BE2C (cell line): ENCODE data around the gene TRIO.

Experiments
- DNase-seq: peaks from one replicate; pipeline ENCODE4 v3.0.0-alpha.2; 2020
- H3K27me3 ChIP-seq: fragments of 250-450 bp; sonication (Bioruptor Pico); 2 replicates; pipeline ENCODE4 v1.5.1; 2020; ENCODE audit warnings: mild to moderate bottlenecking
- H3K36me3 ChIP-seq: fragments of 250-450 bp; sonication (Bioruptor Pico); 2 replicates; pipeline ENCODE4 v1.5.1; 2020; ENCODE audit warnings: mild to moderate bottlenecking
- H3K4me1 ChIP-seq: fragments of 250-450 bp; sonication (Bioruptor Pico); 2 replicates; pipeline ENCODE4 v1.5.1; 2020
- H3K4me3 ChIP-seq: 2 replicates; pipeline ENCODE4 v1.5.1; 2011; ENCODE audit warnings: low read depth, low read length
- H3K9me3 ChIP-seq: fragments of 250-450 bp; sonication (Bioruptor Pico); 2 replicates; pipeline ENCODE4 v1.5.1; 2020
- CTCF ChIP-seq: IDR thresholded peaks from 2 replicates; pipeline ENCODE4 v1.5.1; 2012; ENCODE audit warnings: mild to moderate bottlenecking, low read depth, low read length

Gene TRIO

DNA sequence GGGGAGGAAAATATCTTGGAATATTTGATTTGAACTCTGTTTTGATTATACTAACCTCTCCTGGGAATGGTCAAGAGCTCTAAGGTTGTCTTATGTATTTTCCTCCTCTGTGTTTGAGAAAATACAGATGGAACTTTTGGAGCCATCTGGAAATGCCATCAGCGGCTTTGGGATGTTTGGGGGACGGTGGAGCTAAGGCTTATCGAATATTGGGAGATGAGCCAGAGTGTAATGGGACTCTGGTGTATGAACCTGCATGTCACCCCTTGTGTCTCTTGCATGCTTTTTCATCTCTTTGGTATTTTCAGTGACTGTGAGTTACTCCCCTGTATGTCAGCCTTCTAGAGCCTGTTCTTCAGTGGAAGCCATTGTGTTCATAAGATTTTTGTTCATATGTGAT, 258.5 kb downstream of the TRIO start:
- TF ChIP-seq CTCF, result no peak
- Histone ChIP-seq H3K27me3 (no peaks in the 10 kb centered on the region), H3K36me3 (peaks cover 4% of the 10 kb centered on the region), H3K9me3 (no peaks in the 10 kb centered on the region), H3K4me1 (peaks cover 48% of the 10 kb centered on the region), H3K4me3 (no peak overlapping the region)
- DNase-seq, result peak; percentile 69

DNA sequence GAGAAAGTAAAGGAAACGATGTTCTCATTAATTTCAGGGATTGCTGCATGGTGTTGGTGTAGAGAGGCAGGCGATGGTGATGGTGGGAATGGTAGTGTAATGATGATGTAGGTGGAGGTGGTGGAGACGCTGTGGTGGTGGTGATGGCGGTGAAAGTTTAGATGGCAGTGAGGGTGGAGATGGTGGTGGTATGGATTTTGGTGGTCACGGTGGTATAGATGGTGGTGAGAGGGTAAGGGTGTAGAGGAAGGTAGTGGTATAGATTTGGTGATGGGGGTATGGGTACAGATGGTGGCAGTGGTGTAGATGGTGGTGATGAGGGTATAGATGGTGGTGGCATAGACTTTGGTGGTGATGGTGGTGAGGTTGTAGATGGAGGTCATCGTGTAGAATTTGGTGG, 259.3 kb downstream of the TRIO start:
- no peak for DNase-seq
- peaks cover 56% of the 10 kb centered on the region for H3K4me1 ChIP-seq
- no peak overlapping the region for H3K4me3 ChIP-seq
- H3K27me3 ChIP-seq, result no peaks in the 10 kb centered on the region
- no peak for TF ChIP-seq CTCF
- H3K9me3 ChIP-seq, result no peaks in the 10 kb centered on the region
- peaks cover 12% of the 10 kb centered on the region for H3K36me3 ChIP-seq

DNA sequence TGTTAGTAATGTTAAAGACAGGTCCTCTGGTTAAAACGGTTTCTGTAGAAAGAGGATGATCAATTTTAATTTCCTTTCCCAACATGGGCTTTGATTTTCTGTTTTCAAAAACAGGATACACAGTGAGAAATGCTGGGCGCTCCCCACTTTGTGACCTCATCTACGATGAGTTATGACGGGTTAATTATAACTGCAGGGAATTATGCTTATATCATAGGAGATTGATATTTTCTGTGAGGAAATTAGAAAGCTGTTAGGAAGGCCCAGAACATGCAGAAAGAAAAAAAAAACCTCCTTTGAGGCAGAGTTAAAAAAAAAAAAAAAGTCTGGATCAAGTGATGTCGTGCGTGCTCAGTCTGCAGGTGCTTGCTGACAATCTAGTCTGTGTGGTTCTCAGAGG, 261.6 kb downstream of the TRIO start:
- TF ChIP-seq CTCF, result no peak
- H3K27me3 ChIP-seq, result no peaks in the 10 kb centered on the region
- H3K4me1 ChIP-seq, result peaks cover 66% of the 10 kb centered on the region
- H3K36me3 ChIP-seq, result peaks cover 22% of the 10 kb centered on the region
- H3K9me3 ChIP-seq, result no peaks in the 10 kb centered on the region
- no peak for DNase-seq
- no peak overlapping the region for H3K4me3 ChIP-seq

- peaks cover 68% of the 10 kb centered on the region for H3K4me1 ChIP-seq
- no peak overlapping the region for H3K4me3 ChIP-seq
- no peak for DNase-seq
- TF ChIP-seq CTCF, result peak; percentile 66
- no peaks in the 10 kb centered on the region for H3K9me3 ChIP-seq
- H3K36me3 ChIP-seq, result peaks cover 22% of the 10 kb centered on the region
- no peaks in the 10 kb centered on the region for H3K27me3 ChIP-seq
These were observed 262.1 kb downstream of the TRIO start for GRCh38 chr5:14405267-14405666.

DNA sequence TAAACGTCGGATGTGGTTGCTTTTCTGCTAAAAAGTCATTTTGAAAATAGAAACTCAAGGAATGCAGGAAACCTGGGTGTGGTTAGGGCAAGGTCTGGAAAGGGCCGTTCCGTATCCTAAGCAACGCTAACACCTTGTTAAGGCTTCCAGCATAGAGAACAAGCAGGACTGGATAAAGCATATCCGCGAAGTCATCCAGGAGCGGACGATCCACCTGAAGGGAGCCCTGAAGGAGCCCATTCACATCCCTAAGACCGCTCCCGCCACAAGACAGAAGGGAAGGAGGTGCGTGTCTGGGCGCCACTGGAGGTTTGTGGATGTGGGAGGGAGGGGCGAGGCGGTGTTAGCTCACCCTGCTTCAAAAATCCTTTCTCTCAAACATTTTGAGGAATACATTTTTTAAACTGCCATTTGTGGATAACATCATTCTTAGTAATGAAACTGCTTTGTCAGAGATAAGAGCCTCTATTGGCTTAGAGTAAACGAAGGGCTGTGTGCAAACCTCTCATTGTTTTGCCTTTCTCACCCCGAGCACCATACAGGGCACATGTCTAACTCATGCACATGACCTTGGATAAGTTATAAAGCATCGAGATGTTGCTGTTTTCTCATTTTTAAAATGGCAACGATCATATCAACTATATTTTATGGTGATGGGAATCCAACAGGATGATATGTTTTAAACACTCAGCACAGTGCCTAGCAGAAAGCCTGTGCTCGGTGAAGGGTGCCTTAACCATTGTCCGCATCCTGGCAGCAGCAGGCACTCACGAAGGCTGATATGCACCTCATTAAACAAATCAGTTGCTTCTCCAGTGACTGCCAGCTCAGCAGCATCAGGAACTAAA, 262.8 kb downstream of the TRIO start:
- H3K4me3 ChIP-seq, result no peak overlapping the region
- H3K27me3 ChIP-seq, result no peaks in the 10 kb centered on the region
- DNase-seq, result no peak
- H3K36me3 ChIP-seq, result peaks cover 22% of the 10 kb centered on the region
- peaks cover 61% of the 10 kb centered on the region for H3K4me1 ChIP-seq
- no peak for TF ChIP-seq CTCF
- H3K9me3 ChIP-seq, result no peaks in the 10 kb centered on the region

GRCh38 chr5:14406554-14406849, 263.4 kb downstream of the TRIO start:
- H3K27me3 ChIP-seq, result no peaks in the 10 kb centered on the region
- DNase-seq, result peak; percentile 55
- no peak for TF ChIP-seq CTCF
- H3K36me3 ChIP-seq, result peaks cover 22% of the 10 kb centered on the region
- H3K4me1 ChIP-seq, result peaks cover 61% of the 10 kb centered on the region
- no peaks in the 10 kb centered on the region for H3K9me3 ChIP-seq
- no peak overlapping the region for H3K4me3 ChIP-seq
